Progenitor cell of endocrine pancreas (in vitro differentiated cells): ENCODE results near the gene CA5A. TPM values are rescaled to one million over a fixed set of nuclear protein-coding genes. Genes with fewer than 3 reads are reported as not detected.
"Not testable (repeated sequence)": the region's sequence is repeated elsewhere in the genome, so short reads cannot be mapped to it uniquely, and the experiment has no call there.

Source experiments
- DNase-seq: peaks from one replicate; pipeline ENCODE4 v3.0.0; 2021; ENCODE audit warnings: low spot score; ENCODE audit not compliant: unreplicated experiment
- H3K27ac Mint-ChIP-seq: 2 replicates; pipeline ENCODE4 v1.8.0; 2021; ENCODE audit warnings: mild to moderate bottlenecking, moderate library complexity, mixed read lengths
- H3K27me3 Mint-ChIP-seq: 2 replicates; pipeline ENCODE4 v1.8.0; 2021; ENCODE audit warnings: mixed read lengths
- H3K36me3 Mint-ChIP-seq: 2 replicates; pipeline ENCODE4 v1.8.0; 2022; ENCODE audit warnings: mixed read lengths; ENCODE audit not compliant: insufficient read depth
- H3K4me1 Mint-ChIP-seq: 2 replicates; pipeline ENCODE4 v1.8.0; 2021; ENCODE audit warnings: low read depth, mixed read lengths
- H3K4me3 Mint-ChIP-seq: 2 replicates; pipeline ENCODE4 v1.8.0; 2021; ENCODE audit warnings: low read depth, mild to moderate bottlenecking, moderate library complexity, mixed read lengths
- H3K9me3 Mint-ChIP-seq: 2 replicates; pipeline ENCODE4 v1.8.0; 2021; ENCODE audit warnings: low read depth, mixed read lengths
- total RNA-seq: library from RNA; stranded (reverse); gene quantifications from 2 replicates; pipeline ENCODE4 v1.2.1, GENCODE V29; 2021
- TF ChIP-seq, protein P1 (sequence below): fragments of 200-600 bp; sonication (generic); IDR thresholded peaks from one replicate; pipeline ENCODE4 v1.5.0; 2021; ENCODE audit warnings: antibody characterized with exemption, mild to moderate bottlenecking; ENCODE audit not compliant: unreplicated experiment

Gene CA5A
- total RNA-seq, 1 donor from 2014 or later, result 0.36 TPM

DNA sequence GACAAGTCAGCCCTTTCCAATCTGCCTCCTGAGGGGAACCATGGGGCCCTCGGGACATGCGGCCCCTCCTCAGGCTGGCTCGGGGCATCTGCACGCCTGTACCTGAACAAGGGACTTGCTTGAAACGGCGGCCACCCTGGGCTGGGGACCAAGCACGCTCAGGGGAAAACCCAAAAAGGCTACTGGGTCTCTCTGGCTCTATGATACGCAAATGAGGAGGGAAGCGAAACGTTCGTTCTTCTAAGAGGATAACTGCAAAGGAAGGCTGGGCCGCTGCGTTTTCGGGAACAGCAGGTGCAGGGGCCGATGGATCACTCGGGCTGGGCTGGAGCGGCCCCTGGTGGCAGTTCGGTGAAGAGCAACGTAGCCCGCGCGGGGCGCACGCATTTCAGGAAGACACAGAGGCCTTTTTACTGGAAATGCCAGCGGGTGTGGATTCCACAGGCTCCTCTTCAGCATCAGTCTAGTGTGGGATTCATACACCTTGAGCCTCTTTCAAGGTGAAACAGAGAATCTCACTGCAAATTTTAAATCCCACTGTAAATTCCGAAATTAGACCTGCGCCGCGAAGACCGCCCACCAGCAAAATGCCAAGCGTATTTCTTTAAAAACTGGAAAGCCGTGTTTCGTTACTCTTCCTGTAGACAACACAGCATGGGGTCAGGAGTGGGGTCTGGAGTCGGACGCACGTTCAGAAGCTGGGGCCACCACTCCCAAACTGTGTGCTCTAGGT is 27.0 kb downstream of the CA5A start:
- DNase-seq, result peak; percentile 78
- TF ChIP-seq, protein P1, sequence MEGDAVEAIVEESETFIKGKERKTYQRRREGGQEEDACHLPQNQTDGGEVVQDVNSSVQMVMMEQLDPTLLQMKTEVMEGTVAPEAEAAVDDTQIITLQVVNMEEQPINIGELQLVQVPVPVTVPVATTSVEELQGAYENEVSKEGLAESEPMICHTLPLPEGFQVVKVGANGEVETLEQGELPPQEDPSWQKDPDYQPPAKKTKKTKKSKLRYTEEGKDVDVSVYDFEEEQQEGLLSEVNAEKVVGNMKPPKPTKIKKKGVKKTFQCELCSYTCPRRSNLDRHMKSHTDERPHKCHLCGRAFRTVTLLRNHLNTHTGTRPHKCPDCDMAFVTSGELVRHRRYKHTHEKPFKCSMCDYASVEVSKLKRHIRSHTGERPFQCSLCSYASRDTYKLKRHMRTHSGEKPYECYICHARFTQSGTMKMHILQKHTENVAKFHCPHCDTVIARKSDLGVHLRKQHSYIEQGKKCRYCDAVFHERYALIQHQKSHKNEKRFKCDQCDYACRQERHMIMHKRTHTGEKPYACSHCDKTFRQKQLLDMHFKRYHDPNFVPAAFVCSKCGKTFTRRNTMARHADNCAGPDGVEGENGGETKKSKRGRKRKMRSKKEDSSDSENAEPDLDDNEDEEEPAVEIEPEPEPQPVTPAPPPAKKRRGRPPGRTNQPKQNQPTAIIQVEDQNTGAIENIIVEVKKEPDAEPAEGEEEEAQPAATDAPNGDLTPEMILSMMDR, result peak; percentile 92
- H3K27ac Mint-ChIP-seq, result not testable (repeated sequence)

DNA sequence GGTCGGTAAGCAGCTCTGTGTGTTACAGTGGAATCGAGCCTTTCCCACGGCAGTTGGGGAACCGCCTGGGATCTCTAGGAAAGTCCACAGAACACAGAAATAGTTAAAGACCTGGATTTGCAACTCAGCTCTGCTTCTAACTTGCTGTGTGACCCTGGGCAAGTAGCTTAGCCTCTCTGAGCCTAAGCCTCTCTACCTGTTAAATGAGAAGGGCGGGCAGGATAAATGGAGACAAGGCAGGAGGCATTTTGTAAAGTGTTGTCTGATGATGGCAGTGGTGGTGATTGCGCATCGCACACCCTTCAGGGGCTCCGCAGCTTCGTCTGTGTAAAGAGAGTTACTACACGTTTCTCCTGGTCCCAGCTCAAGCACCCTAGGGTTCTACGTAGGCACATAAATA is 28.2 kb downstream of the CA5A start:
- not testable (repeated sequence) for DNase-seq, H3K27ac Mint-ChIP-seq, H3K4me1 Mint-ChIP-seq, H3K4me3 Mint-ChIP-seq, H3K9me3 Mint-ChIP-seq, H3K36me3 Mint-ChIP-seq
- H3K27me3 Mint-ChIP-seq, result peaks cover 17% of the 10 kb centered on the region

More for the DNA sequence above, 27.0 kb downstream of the CA5A start:
- peaks cover 17% of the 10 kb centered on the region for H3K27me3 Mint-ChIP-seq
- not testable (repeated sequence) for H3K4me1 Mint-ChIP-seq, H3K36me3 Mint-ChIP-seq, H3K4me3 Mint-ChIP-seq, H3K9me3 Mint-ChIP-seq

DNA sequence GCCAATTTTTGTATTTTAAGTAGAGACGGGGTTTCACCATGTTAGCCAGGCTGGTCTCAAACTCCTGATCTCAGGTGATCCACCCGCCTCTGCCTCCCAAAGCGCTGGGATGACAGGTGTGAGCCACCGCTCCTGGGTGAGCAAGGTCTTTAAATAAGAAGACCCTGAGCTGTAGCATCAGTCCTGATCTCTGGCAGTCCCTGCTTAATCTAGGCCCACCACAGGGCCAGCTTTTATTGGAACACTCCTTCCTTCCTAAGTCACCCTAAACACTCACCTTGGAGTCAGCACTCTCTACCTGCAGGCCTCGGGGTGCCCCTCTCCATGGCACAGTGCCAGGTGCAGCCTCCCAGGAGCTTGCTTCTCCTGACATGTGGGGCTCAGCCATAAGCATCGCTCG is 30.8 kb downstream of the CA5A start:
- not testable (repeated sequence) for H3K4me1 Mint-ChIP-seq, DNase-seq, H3K4me3 Mint-ChIP-seq

DNA sequence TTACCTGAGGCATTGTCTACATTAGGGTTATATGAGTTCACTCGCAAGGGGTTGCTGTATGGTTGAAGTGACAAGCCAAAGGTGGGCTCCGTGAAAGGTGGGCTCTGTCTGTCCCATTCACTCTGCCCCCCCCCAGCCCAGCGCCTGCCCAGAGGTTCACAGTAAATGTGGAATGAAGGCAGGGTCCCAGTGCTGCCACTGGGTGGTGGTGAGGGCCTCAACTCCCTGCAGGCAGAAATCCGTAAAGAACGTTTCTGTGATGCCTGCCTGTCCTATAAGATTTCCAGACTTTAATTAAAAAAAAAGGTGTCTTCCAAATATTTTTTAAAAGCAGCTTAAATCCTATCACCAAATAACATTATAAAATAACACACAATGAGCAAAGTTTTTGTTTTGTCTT is 31.4 kb downstream of the CA5A start:
- H3K27me3 Mint-ChIP-seq, result peaks cover 12% of the 10 kb centered on the region
- H3K4me1 Mint-ChIP-seq, H3K27ac Mint-ChIP-seq, H3K4me3 Mint-ChIP-seq, H3K9me3 Mint-ChIP-seq, DNase-seq, H3K36me3 Mint-ChIP-seq: not testable (repeated sequence)

More for the DNA sequence above, 30.8 kb downstream of the CA5A start:
- H3K27ac Mint-ChIP-seq, H3K9me3 Mint-ChIP-seq, H3K36me3 Mint-ChIP-seq: not testable (repeated sequence)
- H3K27me3 Mint-ChIP-seq, result peaks cover 12% of the 10 kb centered on the region

DNA sequence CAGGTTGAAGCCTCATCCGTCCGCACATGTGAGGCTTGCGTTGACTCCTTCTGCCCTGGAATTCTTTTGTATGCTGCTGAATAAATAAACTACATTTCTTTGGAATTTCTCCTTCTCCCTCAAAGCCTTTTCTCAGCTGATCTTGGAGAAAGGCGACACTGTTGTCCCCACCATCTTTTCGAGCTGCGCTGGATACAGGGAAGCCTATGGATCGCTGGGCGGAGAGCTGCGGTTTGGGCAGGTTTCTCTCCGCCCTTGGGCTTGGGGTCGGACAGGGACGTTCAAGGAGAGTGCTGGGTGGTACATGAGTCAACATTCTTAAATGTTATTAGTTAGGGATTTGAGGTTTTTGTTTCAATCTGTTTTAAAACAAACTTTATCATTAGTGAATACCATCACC is 35.8 kb downstream of the CA5A start:
- peak overlapping the region; percentile 44 for H3K27ac Mint-ChIP-seq
- H3K4me3 Mint-ChIP-seq, H3K9me3 Mint-ChIP-seq: not testable (repeated sequence)

DNA sequence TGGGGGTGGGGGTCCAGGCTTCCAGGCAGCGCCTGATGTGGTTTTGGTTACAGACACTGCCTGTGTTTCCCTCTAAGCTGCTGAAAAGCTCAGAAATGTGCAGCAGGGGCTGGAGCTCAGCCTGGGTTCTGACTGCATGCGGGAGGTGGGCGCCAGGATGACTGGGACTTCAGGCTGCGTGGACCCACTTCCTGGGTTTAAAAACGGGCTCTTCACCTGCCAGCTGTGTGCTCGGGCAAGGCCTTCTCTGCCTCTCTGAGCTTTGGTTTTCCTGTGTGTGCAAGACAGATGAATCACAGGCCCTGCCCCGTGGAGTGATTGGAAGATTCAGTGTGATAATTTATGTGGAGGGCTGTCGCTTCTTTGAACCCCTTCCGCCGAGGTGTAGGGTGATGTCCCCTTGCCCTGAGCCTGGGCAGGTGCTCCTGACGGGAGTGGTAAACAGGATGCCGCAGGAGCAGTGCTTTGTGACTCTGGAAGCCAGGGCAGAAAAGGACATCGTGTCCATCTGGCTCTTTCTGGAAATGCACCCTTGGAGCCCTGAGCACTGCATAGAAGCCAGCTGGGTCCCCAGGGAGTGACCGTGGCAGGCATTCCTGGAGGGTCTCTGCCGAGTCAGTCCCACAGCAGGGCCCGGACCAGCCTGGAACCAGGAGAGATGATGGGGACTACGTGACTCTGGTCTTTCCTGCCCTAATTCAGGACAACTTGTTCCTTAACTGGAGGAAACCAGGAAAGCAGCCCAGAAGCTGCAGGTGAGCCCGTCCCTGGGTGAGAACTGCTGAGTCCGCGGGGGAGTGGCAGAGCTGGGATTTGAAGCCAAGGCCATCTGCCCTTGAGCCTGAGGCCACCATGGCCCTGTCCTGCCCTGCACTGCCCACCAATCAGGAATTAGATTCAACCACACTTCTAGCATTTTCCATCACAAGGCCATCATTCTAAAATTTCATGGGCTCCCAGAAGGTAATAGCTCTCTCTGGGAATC is 38.5 kb downstream of the CA5A start:
- peaks cover 13% of the 10 kb centered on the region for H3K27me3 Mint-ChIP-seq
- H3K4me3 Mint-ChIP-seq, result no peak overlapping the region
- H3K27ac Mint-ChIP-seq, result no peak overlapping the region
- H3K36me3 Mint-ChIP-seq, result no peaks in the 10 kb centered on the region
- TF ChIP-seq, protein P1, result no peak
- H3K9me3 Mint-ChIP-seq, result no peaks in the 10 kb centered on the region
- DNase-seq, result no peak
- H3K4me1 Mint-ChIP-seq, result no peaks in the 10 kb centered on the region

More for the DNA sequence above, 35.8 kb downstream of the CA5A start:
- peaks cover 13% of the 10 kb centered on the region for H3K27me3 Mint-ChIP-seq
- H3K36me3 Mint-ChIP-seq, DNase-seq, H3K4me1 Mint-ChIP-seq: not testable (repeated sequence)

DNA sequence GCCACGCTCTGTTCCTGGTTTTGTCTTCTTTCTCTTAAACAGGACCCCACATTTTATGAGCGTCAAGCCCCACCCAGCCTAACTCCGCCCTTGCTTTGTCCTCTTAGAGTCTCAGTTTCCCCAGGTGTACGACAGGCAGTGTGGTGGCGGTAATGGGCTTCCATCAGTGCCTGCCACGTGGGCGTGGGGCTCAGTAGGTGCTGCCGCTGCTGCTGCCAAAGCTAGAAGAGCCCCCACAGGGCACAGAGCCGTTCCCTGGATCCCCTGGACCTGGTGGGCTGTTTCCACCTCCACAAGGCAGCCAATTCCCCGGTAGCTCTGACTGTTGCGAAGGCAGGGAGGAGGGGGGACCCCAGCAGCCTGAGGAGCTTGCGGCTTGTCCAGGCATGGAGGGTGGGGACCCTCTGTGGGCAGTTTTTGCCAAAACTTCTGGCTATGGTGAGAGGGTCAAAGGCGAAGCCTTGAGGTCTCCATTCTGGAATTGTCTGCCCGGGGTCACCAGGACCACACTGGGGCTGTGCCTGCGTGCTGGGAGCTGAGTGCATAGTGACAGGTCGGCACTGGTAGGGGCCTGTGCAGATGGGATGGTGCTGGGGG is 39.3 kb downstream of the CA5A start:
- H3K27ac Mint-ChIP-seq, H3K4me1 Mint-ChIP-seq, H3K9me3 Mint-ChIP-seq, H3K36me3 Mint-ChIP-seq, DNase-seq, H3K4me3 Mint-ChIP-seq: not testable (repeated sequence)
- H3K27me3 Mint-ChIP-seq, result peaks cover 13% of the 10 kb centered on the region

DNA sequence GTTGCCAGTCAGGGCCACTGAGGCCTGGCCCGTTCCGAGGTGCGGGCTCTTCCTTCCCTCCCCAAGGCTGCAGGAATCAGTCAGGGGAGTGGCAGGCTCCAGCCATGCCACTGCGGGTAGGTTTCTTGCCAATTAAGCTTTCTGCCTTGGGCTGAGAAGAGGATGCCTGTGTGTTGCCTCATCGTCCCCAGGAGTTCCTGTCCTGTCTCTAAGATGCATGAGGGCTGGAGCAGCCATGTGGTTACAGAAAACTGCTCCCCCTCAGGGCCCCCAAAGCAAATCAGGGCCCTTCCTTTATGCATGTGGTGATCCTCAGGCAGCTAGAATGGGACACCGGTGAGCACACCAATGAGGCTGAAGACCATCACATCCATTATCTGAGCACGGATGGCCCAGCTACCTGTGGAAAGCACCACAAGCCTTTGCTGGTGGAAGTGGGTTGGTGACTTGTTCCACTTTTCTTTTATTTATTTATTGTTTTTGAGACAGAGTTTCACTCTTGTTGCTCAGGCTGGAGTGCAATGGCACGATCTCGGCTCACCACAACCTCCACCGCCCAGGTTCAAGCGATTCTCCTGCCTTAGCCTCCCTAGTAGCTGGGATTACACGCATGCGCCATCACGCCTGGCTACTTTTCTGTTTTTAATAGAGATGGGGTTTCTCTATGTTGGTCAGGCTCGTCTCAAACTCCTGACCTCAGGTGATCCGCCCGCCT is 40.0 kb downstream of the CA5A start:
- not testable (repeated sequence) for H3K36me3 Mint-ChIP-seq, H3K9me3 Mint-ChIP-seq, H3K4me1 Mint-ChIP-seq, H3K27ac Mint-ChIP-seq, H3K4me3 Mint-ChIP-seq, DNase-seq
- H3K27me3 Mint-ChIP-seq, result peaks cover 13% of the 10 kb centered on the region
